Pancreas (tissue), 10 donors: ENCODE measurements around the gene TBC1D2. TPM values are rescaled to one million over a fixed set of nuclear protein-coding genes. Genes with fewer than 3 reads are reported as not detected.

ENCODE experiments used
- ATAC-seq, 4 donors: fragments of 200-7000 bp; cut with Tn5 transposase; one replicate each; pipeline versions ENCODE4 v1.8.0 to v1.9.1; 2020; ENCODE audit warnings: mild to moderate bottlenecking in 4 of 4, moderate library complexity in 4 of 4
- DNase-seq, 6 donors: peaks; one replicate each; pipeline ENCODE4 v3.0.0-alpha.2; 2020
- FAIRE-seq: peaks from 2 replicates; lab custom pipeline; 2012; peaks lifted over from hg19 to GRCh38; lab: Jason Lieb, UNC
- H3K27ac ChIP-seq, 4 donors: fragments of 200-600 bp; sonication (generic); 1 replicate in 3 of 4; 2 replicates in 1 of 4; pipeline versions ENCODE4 v1.5.0 to v1.8.0; 2020
- H3K27me3 ChIP-seq, 4 donors: fragments of 200-600 bp; one replicate each; pipeline ENCODE4 v1.8.0; 2021
- H3K36me3 ChIP-seq, 3 donors: fragments of 200-600 bp; sonication (generic) in 1 of 3; one replicate each; pipeline versions ENCODE4 v1.5.0 to v1.8.0; 2020 to 2021
- H3K4me1 ChIP-seq, 3 donors: fragments of 200-600 bp; one replicate each; pipeline ENCODE4 v1.8.0; 2021
- H3K4me3 ChIP-seq, 4 donors: fragments of 200-600 bp; sonication (generic) in 2 of 4; one replicate each; pipeline versions ENCODE4 v1.5.0 to v1.8.0; 2020 to 2021
- H3K9me3 ChIP-seq, 4 donors: fragments of 200-600 bp; one replicate each; pipeline ENCODE4 v1.8.0; 2021
- WGBS, 2 donors: extraction: QIAGEN DNeasy Blood & Tissue Kit; methylation state at CpG; one replicate each; pipeline ENCODE4 v1.1.7; 2013; 5-methylcytosine and 5-hydroxymethylcytosine counted together
- intact Hi-C, 3 donors: fragments of 100-400 bp; cut with DNase I; formaldehyde crosslinking; loops; one replicate each; pipeline versions ENCODE4 v1.11.1 to v1.14.2; 2022
- polyA plus RNA-seq, 2 donors: library from polyadenylated mRNA; stranded (reverse); fragments of 200-250 nt; gene quantifications; one replicate each; pipeline ENCODE4 v1.2.3, GENCODE V29; 2013
- total RNA-seq, 6 donors: library from RNA; stranded (reverse); fragmentation: NEBNext Ultra II Directional in 4 of 6; extraction: Animal tissue kit (Norgen Biotek cat#: 25700) in 4 of 6; gene quantifications; one replicate each; pipeline versions ENCODE4 v1.2.1 to v1.2.4, GENCODE V29; 2021 to 2023
- TF ChIP-seq, protein P1 (sequence below), 4 donors: fragments of 200-600 bp; sonication (generic) in 3 of 4; IDR thresholded peaks; one replicate each; pipeline versions ENCODE4 v1.5.0 to v1.8.0; 2021; ENCODE audit warnings: antibody characterized with exemption in 4 of 4
- donor health status: healthy with polysubstance abuse.
- donor health status: DM: no; HTN: no; CAD: no; lungs with moderate emphysema.
- donor health status: DM: no; HTN: no; CAD: no.
- donor health status: control.
- donor health status: control.
- donor health status: Bipolar disorder and iron deficiency.
- donor health status: DM: yes; HTN: yes; CAD: no.
- donor health status: DM: no; HTN: no; CAD: no.
- donor health status: DM: no; HTN: no; CAD: no.
- donor health status: DM: yes; HTN: yes; CAD: no.

Gene TBC1D2
- total and polyA plus RNA-seq, 8 donors = 1.9 to 5.2 (median 2.4) TPM

DNA sequence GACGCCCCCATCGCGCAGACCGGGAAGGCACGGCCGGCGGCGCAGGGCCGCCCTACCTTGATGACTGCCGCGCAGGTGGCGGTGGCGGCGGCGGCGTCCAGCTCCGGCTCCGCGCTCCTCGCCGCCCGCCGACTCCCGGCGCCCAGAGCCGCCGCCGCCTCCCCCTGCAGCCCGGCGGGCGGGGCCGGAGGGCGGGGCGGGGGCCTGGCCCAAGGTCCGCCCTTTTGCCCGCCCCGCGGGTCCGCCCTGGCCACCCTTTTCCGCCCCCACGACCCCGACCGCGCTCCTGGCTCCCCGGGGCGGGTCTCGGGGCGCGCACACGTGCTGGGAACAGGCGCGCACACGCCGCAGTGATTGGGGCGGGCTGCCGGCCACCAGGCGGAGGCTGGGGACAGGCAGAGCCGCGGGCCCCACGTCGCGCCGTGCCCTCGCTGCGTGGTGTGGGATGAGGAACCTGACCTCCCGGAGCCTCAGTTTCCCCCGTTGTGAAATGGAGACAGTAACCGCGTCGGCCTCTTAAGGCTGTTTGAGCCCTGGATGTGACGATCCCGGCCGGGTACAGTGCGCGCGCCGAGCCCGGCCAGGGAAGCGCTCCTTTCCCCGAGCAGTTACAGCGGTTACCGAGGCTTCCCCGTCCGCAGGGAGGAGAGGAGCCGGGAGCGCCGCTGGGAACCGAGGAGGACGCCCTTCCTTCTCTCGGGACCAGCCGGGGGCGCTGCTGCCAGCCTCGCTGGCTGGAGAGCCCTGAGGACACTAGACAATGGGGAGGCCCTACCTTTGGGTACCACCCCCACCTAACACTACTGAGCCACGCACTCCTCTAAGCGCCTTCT, 62.7 kb downstream of the TBC1D2 start, which contains the start of gene CORO2A:
Gene CORO2A (minus strand): TSS at position 135 of the 833 bp plus-strand sequence. CDS start 34,977 bp downstream, outside the sequence.
- WGBS, 2 donors = 1% methylated on average over 58 to 95 of the region's 95 CpGs
- H3K27me3 ChIP-seq = no peaks in the 10 kb centered on the region
- TF ChIP-seq, protein P1, sequence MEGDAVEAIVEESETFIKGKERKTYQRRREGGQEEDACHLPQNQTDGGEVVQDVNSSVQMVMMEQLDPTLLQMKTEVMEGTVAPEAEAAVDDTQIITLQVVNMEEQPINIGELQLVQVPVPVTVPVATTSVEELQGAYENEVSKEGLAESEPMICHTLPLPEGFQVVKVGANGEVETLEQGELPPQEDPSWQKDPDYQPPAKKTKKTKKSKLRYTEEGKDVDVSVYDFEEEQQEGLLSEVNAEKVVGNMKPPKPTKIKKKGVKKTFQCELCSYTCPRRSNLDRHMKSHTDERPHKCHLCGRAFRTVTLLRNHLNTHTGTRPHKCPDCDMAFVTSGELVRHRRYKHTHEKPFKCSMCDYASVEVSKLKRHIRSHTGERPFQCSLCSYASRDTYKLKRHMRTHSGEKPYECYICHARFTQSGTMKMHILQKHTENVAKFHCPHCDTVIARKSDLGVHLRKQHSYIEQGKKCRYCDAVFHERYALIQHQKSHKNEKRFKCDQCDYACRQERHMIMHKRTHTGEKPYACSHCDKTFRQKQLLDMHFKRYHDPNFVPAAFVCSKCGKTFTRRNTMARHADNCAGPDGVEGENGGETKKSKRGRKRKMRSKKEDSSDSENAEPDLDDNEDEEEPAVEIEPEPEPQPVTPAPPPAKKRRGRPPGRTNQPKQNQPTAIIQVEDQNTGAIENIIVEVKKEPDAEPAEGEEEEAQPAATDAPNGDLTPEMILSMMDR (IDR thresholded peaks at IDR 0.05) = no peak
- H3K4me1 ChIP-seq = peaks cover 0 to 3% (median 0%) of the 10 kb centered on the region in 3 donors
- intact Hi-C loops = no loop called here
- no peaks in the 10 kb centered on the region for H3K36me3 ChIP-seq
- peak in 5 of 6 donors; percentile 58 to 89 (median 74) for DNase-seq
- peak; percentile 90 to 94 (median 91) for ATAC-seq
- no peaks in the 10 kb centered on the region for H3K9me3 ChIP-seq
- FAIRE-seq = no peak
- peak within 1 kb of the TSS; percentile 61 to 89 (median 66) for H3K4me3 ChIP-seq
- H3K27ac ChIP-seq = peak within 1 kb of the TSS in 3 of 4 donors; percentile 33 to 69 (median 50)

DNA sequence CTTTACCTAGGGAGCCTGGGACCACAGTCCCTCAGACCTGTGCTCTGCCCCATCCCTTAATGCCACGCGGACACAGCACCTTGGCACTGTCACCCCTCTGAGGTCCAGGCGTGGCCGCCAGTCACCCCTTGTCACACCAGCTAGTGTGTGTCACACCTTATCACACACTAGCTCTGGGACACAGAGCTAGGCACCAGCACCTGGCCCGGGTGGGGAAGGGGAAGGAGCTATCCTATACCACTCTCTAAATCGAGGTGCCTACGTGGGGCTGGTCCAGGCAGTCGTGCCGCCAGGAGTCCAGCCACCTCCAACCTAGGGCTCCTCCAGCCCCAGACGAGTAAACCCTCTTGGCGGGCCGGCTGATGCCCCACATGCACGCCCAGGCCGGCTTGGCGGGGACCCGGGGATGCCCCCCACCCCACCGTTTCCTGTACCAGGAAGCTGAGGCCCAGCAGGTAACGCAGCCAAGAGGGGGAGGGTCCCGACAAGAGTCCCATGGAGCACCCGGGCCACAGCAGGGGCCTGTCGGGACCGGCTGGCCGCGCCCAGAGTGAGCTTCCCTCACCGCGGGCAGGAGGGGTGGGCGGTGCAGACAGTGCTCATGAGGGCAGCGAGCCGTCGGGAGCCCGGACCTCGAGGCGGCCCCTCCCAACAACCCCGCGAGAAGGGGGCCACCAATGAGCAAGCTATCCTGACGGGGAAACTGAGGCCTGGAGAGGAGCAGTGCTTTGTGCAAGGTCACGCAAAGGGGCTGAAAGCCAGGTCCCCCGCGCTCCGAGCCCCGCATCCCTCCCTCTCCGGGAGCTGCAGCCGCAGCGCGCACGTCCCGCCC, 63.6 kb downstream of the TBC1D2 start:
- Histone ChIP-seq H3K27ac (no peak overlapping the region), H3K9me3 (no peaks in the 10 kb centered on the region), H3K36me3 (no peaks in the 10 kb centered on the region), H3K27me3 (no peaks in the 10 kb centered on the region), H3K4me1 (peaks cover 0 to 3% (median 0%) of the 10 kb centered on the region in 3 donors), H3K4me3 (peak overlapping the region; percentile 23 to 89 (median 64))
- intact Hi-C loops = no loop called here
- WGBS, 2 donors = 26 to 31% methylated on average over 41 to 47 of the region's 47 CpGs
- TF ChIP-seq, protein P1 (IDR thresholded peaks at IDR 0.05) = no peak
- ATAC-seq (peak in 3 of 4 donors; percentile 5 to 13 (median 8)), FAIRE-seq (no peak), DNase-seq (peak in 4 of 6 donors; percentile 17 to 65 (median 33))

DNA sequence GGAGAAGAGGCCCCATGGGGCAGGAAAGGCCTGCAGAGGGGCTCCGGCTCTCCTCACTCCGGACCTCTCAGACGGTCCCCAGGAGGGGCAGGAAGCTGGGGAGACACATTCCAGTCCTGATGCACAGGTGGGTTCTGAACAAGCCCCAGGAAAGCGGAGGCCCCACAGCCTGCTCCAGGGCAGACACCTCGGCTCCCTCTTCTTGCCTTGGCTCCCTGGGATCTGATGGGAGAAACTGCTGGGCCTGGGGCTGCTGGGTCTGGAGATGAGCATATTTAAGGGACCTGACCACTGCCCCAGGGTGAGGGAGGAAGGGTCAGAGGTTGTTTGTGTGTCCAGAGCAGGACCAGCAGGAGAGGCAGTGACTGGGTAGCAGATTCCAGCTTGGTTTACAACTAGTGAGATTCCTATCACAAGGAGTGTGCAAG, 64.3 kb downstream of the TBC1D2 start:
- 92 to 94% methylated on average over 5 of the region's 5 CpGs for WGBS, 2 donors
- Histone ChIP-seq H3K4me3 (peak overlapping the region in 1 of 4 donors; percentile 89), H3K27ac (no peak overlapping the region), H3K27me3 (no peaks in the 10 kb centered on the region), H3K9me3 (no peaks in the 10 kb centered on the region), H3K36me3 (no peaks in the 10 kb centered on the region), H3K4me1 (peaks cover 0 to 3% (median 0%) of the 10 kb centered on the region in 3 donors)
- intact Hi-C loops = no loop called here
- ATAC-seq (no peak), FAIRE-seq (no peak), DNase-seq (no peak)
- TF ChIP-seq, protein P1 (IDR thresholded peaks at IDR 0.05) = no peak

DNA sequence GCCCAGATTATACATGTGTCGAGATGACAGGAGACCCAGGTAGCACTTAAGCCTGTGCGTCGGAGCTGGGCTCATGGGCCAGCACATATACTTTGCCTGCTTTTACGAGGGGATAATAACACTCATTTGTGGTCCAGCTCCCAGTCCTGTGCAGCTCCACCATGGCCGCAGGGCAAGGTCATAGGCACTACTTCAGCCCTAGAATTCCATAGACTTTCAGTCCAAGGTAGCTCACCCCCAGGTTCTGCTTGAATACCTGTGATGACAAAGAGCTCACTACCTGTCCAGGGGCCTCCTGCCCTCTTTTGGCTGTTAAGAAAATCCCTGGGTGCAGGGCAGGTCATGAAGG, 64.7 kb downstream of the TBC1D2 start:
- TF ChIP-seq, protein P1 (IDR thresholded peaks at IDR 0.05) = no peak
- Histone ChIP-seq H3K27me3 (no peaks in the 10 kb centered on the region), H3K9me3 (no peaks in the 10 kb centered on the region), H3K36me3 (no peaks in the 10 kb centered on the region), H3K4me3 (no peak overlapping the region), H3K27ac (no peak overlapping the region), H3K4me1 (peaks cover 0 to 3% (median 0%) of the 10 kb centered on the region in 3 donors)
- intact Hi-C loops = no loop called here
- WGBS, 2 donors = 92 to 94% methylated on average over 5 of the region's 5 CpGs
- ATAC-seq (no peak), FAIRE-seq (no peak), DNase-seq (no peak)
